ENCODE measurements around the gene NDUFA1. TPM values are rescaled to one million over a fixed set of nuclear protein-coding genes. Genes with fewer than 3 reads are reported as not detected.
"Not testable (repeated sequence)": the region's sequence is repeated elsewhere in the genome, so short reads cannot be mapped to it uniquely, and the experiment has no call there.

NDUFA1 gene
- total RNA-seq = 87.9 TPM
- 120 TPM for polyA plus RNA-seq

DNA sequence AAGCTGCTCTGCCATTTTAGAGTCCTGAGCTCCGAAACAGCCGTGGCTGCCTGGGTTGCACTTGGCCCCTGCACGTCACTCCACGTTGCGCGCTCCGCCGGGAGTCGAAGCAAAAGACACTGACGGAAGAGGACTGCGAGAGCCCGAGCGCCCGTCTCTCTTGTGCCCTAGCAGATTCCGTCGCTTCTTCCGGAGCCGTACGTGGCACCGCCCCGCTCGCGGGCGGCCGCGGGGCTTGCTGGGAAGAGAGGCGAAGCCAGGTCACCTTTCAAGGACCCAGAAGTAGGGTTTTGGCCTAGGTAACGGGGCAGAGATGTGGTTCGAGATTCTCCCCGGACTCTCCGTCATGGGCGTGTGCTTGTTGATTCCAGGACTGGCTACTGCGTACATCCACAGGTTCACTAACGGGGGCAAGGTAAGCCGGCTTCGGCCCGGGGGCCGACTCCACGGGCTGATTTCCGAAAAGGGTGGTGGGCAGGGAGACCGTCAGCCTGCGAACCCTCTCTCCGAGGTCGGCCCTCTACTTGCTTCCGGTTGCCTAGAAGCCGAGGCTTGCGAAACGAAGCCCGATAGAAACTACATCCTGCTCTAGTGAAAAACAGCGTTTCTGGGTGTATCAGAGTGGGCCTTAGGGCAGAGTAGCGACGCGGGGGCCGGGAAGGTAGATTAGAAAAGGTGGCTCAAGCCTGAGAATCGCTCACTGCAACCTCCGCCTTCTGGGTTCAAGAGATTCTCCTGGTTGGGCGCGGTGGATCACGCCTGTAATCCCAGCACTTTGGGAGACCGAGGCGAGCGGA lies at the start of gene NDUFA1, which contains the start of gene RNF113A:
NDUFA1 (plus strand) TSS at position 234 of the 797 bp plus-strand sequence; CDS start at position 314, 80 bp downstream.
RNF113A (minus strand) TSS at position 135 of the 797 bp plus-strand sequence; CDS start at position 15, 120 bp downstream.
- Histone ChIP-seq H3K27ac (ENCODE audit: low read depth) (peak within 1 kb of the TSS; percentile 97), H3K4me3 (ENCODE audit: low read depth, low read length) (peak within 1 kb of the TSS; percentile 72), H3K4me1 (ENCODE audit: insufficient read depth) (no peaks in the 10 kb centered on the region), H3K36me3 (ENCODE audit: insufficient read depth) (no peaks in the 10 kb centered on the region)
- WGBS = under 1% methylated on average over 62 of the region's 62 CpGs
- peak; percentile 71 for DNase-seq (ENCODE audit: extremely low spot score)

GRCh38 chrX:119824221-119824620 lies 47.4 kb upstream of the NDUFA1 start:
- not testable (repeated sequence) for H3K4me3 ChIP-seq (ENCODE audit: low read depth, low read length); H3K36me3 ChIP-seq (ENCODE audit: insufficient read depth); DNase-seq (ENCODE audit: extremely low spot score); H3K27ac ChIP-seq (ENCODE audit: low read depth); H3K4me1 ChIP-seq (ENCODE audit: insufficient read depth)
- 80% methylated on average over 1 of the region's 5 CpGs for WGBS

- Histone ChIP-seq H3K4me1 (ENCODE audit: insufficient read depth) (no peaks in the 10 kb centered on the region), H3K36me3 (ENCODE audit: insufficient read depth) (no peaks in the 10 kb centered on the region), H3K4me3 (ENCODE audit: low read depth, low read length) (no peak overlapping the region), H3K27ac (ENCODE audit: low read depth) (no peak overlapping the region)
- DNase-seq (ENCODE audit: extremely low spot score) = no peak
- 79% methylated on average over 7 of the region's 7 CpGs for WGBS
Observed at GRCh38 chrX:119826399-119826959, 45.2 kb upstream of the NDUFA1 start.

- no peak for DNase-seq (ENCODE audit: extremely low spot score)
- WGBS = 97% methylated on average over 5 of the region's 5 CpGs
- Histone ChIP-seq H3K27ac (ENCODE audit: low read depth) (no peak overlapping the region), H3K4me1 (ENCODE audit: insufficient read depth) (no peaks in the 10 kb centered on the region), H3K4me3 (ENCODE audit: low read depth, low read length) (no peak overlapping the region), H3K36me3 (ENCODE audit: insufficient read depth) (no peaks in the 10 kb centered on the region)
Observed at GRCh38 chrX:119828446-119828845, 43.2 kb upstream of the NDUFA1 start.

DNA sequence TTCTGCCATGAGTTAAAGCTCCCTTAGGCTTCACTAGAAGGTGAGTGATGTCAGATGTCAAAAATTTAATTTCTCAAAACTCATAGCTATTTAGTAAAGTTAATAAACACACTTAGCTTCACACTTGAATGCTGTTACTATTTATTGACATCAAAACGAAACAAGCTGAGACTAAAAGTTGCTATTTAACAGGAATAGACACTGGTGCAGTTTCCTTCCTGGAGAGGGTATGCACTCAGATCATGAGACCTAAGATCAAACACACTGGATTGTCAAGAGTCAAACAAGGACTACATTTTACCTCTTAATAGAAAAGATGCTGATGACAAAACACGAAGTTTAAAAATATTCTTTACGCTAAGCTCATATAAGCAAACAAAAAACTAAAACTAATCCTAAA lies 37.7 kb upstream of the NDUFA1 start:
- H3K4me3 ChIP-seq (ENCODE audit: low read depth, low read length) = no peak overlapping the region
- no peak overlapping the region for H3K27ac ChIP-seq (ENCODE audit: low read depth)
- no peaks in the 10 kb centered on the region for H3K36me3 ChIP-seq (ENCODE audit: insufficient read depth)
- 88% methylated on average over 3 of the region's 3 CpGs for WGBS
- H3K4me1 ChIP-seq (ENCODE audit: insufficient read depth) = no peaks in the 10 kb centered on the region
- DNase-seq (ENCODE audit: extremely low spot score) = no peak

- Histone ChIP-seq H3K4me3 (ENCODE audit: low read depth, low read length) (peak within 1 kb of the TSS; percentile 63), H3K4me1 (ENCODE audit: insufficient read depth) (no peaks in the 10 kb centered on the region), H3K27ac (ENCODE audit: low read depth) (peak within 1 kb of the TSS; percentile 94), H3K36me3 (ENCODE audit: insufficient read depth) (no peaks in the 10 kb centered on the region)
- WGBS = under 1% methylated on average over 53 of the region's 54 CpGs
- DNase-seq (ENCODE audit: extremely low spot score) = peak; percentile 91
Observed at GRCh38 chrX:119852382-119853353, 19.0 kb upstream of the NDUFA1 start, which contains the start of gene UPF3B. Gene UPF3B, minus strand, starts transcription at chrX:119852963. Its CDS starts 35 bp downstream, at chrX:119852928.

DNA sequence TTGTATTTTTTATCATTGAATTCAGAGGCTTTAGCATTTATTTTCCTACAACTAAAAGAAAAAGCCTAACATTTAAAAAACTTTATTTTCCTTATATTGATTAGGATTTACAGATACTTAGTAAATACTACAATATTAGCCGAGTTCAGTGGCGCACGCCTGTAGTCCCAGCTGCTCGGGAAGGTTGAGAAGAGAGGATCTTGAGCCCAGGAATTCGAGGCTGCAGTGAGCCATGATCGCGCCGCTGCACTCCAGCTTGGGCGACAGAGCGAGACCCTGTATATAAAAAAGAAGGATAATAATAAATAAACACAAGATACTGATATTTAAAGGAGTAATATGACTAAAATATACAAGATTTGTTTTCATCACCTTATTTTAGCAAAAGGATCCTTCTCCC lies 18.2 kb upstream of the NDUFA1 start:
- peak overlapping the region; percentile 31 for H3K4me3 ChIP-seq (ENCODE audit: low read depth, low read length)
- DNase-seq (ENCODE audit: extremely low spot score) = no peak
- no peak overlapping the region for H3K27ac ChIP-seq (ENCODE audit: low read depth)
- H3K36me3 ChIP-seq (ENCODE audit: insufficient read depth) = no peaks in the 10 kb centered on the region
- H3K4me1 ChIP-seq (ENCODE audit: insufficient read depth) = no peaks in the 10 kb centered on the region
- 16% methylated on average over 10 of the region's 10 CpGs for WGBS

DNA sequence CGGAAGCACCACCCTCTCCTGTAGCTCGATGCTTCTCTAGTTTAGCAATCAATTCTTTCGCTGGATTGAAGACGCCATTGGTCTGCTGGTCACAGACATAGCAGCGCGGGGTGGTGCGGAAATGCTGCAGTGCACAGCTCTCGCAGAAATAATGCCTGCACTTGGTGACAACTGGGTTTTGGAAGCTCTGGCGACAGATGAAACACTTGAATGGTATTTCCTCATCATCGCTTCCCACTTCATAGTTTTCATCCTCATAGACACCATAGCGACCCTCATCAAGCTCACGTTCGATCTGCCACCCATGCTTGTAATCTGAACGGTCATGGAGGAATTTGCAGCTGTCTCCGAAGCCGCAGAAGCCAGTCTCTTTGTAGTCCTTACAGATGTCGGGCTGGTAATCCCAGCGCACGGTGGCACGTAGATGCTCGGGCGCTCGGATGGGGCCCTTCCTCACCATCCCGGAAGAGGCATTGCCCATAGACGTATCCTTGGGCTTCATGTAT lies 953 bp upstream of the NDUFA1 start:
- H3K4me1 ChIP-seq (ENCODE audit: insufficient read depth) = no peaks in the 10 kb centered on the region
- peak overlapping the region; percentile 78 for H3K27ac ChIP-seq (ENCODE audit: low read depth)
- H3K4me3 ChIP-seq (ENCODE audit: low read depth, low read length) = peak overlapping the region; percentile 72
- no peaks in the 10 kb centered on the region for H3K36me3 ChIP-seq (ENCODE audit: insufficient read depth)
- DNase-seq (ENCODE audit: extremely low spot score) = no peak
- under 1% methylated on average over 25 of the region's 25 CpGs for WGBS

GRCh38 chrX:119871245-119871598 lies 410 bp upstream of the NDUFA1 start:
- DNase-seq (ENCODE audit: extremely low spot score) = no peak

DNA sequence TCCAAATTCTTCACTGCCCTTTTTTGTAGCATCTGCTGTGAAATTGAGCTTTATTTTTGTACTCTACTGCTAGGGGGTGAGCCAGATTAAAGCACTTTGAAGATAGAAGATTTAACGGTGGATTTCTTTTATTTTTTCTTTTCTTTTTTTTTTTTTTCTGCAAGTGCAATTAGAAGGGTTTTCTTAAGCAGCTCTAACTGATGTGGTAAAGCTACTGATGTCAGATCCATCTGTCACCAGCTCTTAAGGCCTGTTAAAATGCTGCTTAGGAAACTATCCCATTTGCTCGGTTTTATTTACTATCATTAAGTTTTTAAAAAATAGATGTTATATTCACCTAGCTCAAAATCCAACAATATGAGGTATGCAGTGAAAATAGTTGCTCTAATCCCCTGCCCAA lies 7.1 kb downstream of the NDUFA1 start:
- Histone ChIP-seq H3K4me3 (ENCODE audit: low read depth, low read length) (no peak overlapping the region), H3K27ac (ENCODE audit: low read depth) (no peak overlapping the region), H3K4me1 (ENCODE audit: insufficient read depth) (no peaks in the 10 kb centered on the region), H3K36me3 (ENCODE audit: insufficient read depth) (no peaks in the 10 kb centered on the region)
- 57% methylated on average over 2 of the region's 2 CpGs for WGBS
- DNase-seq (ENCODE audit: extremely low spot score) = no peak

More at GRCh38 chrX:119871245-119871598, 410 bp upstream of the NDUFA1 start:
- no peaks in the 10 kb centered on the region for H3K4me1 ChIP-seq (ENCODE audit: insufficient read depth)
- no peaks in the 10 kb centered on the region for H3K36me3 ChIP-seq (ENCODE audit: insufficient read depth)
- H3K4me3 ChIP-seq (ENCODE audit: low read depth, low read length) = peak overlapping the region; percentile 72
- 0% methylated on average over 26 of the region's 26 CpGs for WGBS
- peak overlapping the region; percentile 78 for H3K27ac ChIP-seq (ENCODE audit: low read depth)

DNA sequence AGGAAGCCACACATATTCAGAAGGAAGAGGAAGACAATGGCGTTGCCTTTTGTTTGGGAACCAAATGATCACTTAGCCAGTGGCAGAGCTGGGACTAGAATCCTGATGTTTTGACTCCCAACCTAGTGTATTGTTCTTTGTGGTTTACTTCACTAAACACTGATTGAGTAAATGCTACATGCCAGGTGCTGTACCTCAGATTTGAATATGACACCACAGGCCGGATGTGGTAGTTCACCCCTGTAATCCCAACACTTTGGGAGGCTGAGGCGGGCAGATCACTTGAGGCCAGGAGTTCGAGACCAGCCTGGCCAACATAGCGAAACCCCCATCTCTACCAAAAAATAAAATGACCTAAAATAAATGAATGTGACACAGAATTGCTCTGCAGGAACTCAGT lies 8.4 kb downstream of the NDUFA1 start:
- Histone ChIP-seq H3K27ac (ENCODE audit: low read depth) (no peak overlapping the region), H3K4me1 (ENCODE audit: insufficient read depth) (no peaks in the 10 kb centered on the region), H3K4me3 (ENCODE audit: low read depth, low read length) (no peak overlapping the region), H3K36me3 (ENCODE audit: insufficient read depth) (no peaks in the 10 kb centered on the region)
- WGBS = 81% methylated on average over 5 of the region's 5 CpGs
- no peak for DNase-seq (ENCODE audit: extremely low spot score)

GRCh38 chrX:119880552-119881437 lies 9.2 kb downstream of the NDUFA1 start:
- no peak overlapping the region for H3K4me3 ChIP-seq (ENCODE audit: low read depth, low read length)
- H3K27ac ChIP-seq (ENCODE audit: low read depth) = no peak overlapping the region
- no peaks in the 10 kb centered on the region for H3K4me1 ChIP-seq (ENCODE audit: insufficient read depth)
- H3K36me3 ChIP-seq (ENCODE audit: insufficient read depth) = no peaks in the 10 kb centered on the region
- WGBS = 44% methylated on average over 11 of the region's 11 CpGs
- no peak for DNase-seq (ENCODE audit: extremely low spot score)
